Nephron progenitor cell (in vitro differentiated cells): ENCODE measurements around the gene DHRS7.
"Not testable (repeated sequence)": the region's sequence is repeated elsewhere in the genome, so short reads cannot be mapped to it uniquely, and the experiment has no call there.

Experiments used
- DNase-seq: peaks from one replicate; pipeline ENCODE4 v3.0.0; 2021
- H3K27ac Mint-ChIP-seq: 2 replicates; pipeline ENCODE4 v1.8.0; 2021; ENCODE audit warnings: mild to moderate bottlenecking, moderate library complexity, mixed read lengths
- H3K27me3 Mint-ChIP-seq: 2 replicates; pipeline ENCODE4 v1.8.0; 2021; ENCODE audit warnings: mild to moderate bottlenecking, low read depth, mixed read lengths; ENCODE audit not compliant: poor library complexity
- H3K36me3 Mint-ChIP-seq: 2 replicates; pipeline ENCODE4 v1.8.0; 2021; ENCODE audit warnings: low read depth, mixed read lengths
- H3K4me1 Mint-ChIP-seq: 2 replicates; pipeline ENCODE4 v1.8.0; 2021; ENCODE audit warnings: mixed read lengths
- H3K4me3 Mint-ChIP-seq: 2 replicates; pipeline ENCODE4 v1.8.0; 2021; ENCODE audit warnings: mild to moderate bottlenecking, moderate library complexity, mixed read lengths
- H3K9me3 Mint-ChIP-seq: 2 replicates; pipeline ENCODE4 v1.8.0; 2021; ENCODE audit warnings: mild to moderate bottlenecking, moderate library complexity, mixed read lengths
- TF ChIP-seq, protein P1 (sequence below): fragments of 200-600 bp; sonication (generic); IDR thresholded peaks from 2 replicates; pipeline ENCODE4 v1.5.0; 2021; ENCODE audit warnings: antibody characterized with exemption

The DHRS7 gene

DNA sequence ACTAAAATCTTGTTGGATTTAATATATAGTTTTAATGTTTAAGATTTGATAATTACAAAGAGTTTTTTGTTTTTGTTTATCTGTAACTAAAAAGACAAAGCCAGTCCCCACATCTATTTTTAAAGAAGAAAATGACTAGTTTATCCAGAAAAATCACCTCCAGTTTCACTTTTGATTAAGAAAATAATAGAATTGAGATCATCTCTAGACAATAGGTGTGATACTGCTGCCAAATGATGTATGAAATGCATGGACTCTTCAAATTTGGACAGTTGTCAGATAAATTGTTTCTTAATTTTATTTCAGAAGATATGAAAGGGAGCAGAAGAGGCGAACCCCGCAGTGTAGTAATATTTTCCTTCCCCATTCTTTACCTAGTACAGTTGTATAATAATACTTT, 53.5 kb downstream of the DHRS7 start:
- Mint-ChIP-seq H3K9me3 (peaks cover 8% of the 10 kb centered on the region), H3K4me3 (no peak overlapping the region), H3K4me1 (no peaks in the 10 kb centered on the region), H3K27ac (no peak overlapping the region), H3K27me3 (no peaks in the 10 kb centered on the region), H3K36me3 (peaks cover 67% of the 10 kb centered on the region)
- DNase-seq = no peak
- TF ChIP-seq, protein P1, sequence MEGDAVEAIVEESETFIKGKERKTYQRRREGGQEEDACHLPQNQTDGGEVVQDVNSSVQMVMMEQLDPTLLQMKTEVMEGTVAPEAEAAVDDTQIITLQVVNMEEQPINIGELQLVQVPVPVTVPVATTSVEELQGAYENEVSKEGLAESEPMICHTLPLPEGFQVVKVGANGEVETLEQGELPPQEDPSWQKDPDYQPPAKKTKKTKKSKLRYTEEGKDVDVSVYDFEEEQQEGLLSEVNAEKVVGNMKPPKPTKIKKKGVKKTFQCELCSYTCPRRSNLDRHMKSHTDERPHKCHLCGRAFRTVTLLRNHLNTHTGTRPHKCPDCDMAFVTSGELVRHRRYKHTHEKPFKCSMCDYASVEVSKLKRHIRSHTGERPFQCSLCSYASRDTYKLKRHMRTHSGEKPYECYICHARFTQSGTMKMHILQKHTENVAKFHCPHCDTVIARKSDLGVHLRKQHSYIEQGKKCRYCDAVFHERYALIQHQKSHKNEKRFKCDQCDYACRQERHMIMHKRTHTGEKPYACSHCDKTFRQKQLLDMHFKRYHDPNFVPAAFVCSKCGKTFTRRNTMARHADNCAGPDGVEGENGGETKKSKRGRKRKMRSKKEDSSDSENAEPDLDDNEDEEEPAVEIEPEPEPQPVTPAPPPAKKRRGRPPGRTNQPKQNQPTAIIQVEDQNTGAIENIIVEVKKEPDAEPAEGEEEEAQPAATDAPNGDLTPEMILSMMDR = no peak

DNA sequence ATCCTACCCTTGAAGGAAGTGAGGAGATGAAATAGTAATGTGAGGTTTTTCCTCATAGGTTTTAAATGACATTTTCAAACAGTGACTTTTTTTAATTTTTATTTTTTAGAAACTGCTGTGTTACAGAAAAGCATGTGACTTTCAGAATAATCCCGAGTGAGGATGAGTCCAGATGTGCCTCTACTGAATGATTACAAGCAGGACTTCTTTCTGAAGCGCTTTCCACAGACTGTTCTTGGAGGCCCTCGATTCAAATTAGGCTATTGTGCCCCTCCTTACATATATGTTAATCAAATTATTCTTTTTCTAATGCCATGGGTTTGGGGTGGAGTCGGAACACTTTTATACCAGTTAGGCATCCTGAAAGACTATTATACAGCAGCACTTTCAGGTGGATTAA, 57.7 kb downstream of the DHRS7 start:
- DNase-seq = no peak
- Mint-ChIP-seq H3K36me3 (peaks cover 79% of the 10 kb centered on the region), H3K27ac (no peak overlapping the region), H3K4me3 (no peak overlapping the region), H3K4me1 (no peaks in the 10 kb centered on the region), H3K27me3 (no peaks in the 10 kb centered on the region), H3K9me3 (peaks cover 16% of the 10 kb centered on the region)
- TF ChIP-seq, protein P1 = no peak

DNA sequence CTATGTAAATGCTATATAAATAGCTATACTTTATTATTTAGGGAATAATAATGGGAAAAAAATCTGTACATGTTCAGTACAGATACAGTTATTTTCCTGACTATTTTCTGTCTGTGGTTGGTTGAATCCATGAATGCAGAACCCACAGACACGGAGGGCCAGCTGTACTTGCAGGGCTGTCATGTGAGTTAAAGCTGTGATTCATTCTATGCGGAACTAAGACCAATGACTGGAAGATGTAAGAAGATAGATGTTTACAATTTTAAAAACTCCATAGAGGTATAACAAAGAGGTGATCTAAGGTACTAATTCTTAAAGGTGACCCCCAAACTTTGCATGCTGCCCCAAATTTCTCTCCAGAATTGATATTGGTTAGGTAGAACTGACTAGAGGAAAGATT, 58.9 kb downstream of the DHRS7 start:
- no peak overlapping the region for H3K4me3 Mint-ChIP-seq
- H3K27me3 Mint-ChIP-seq = no peaks in the 10 kb centered on the region
- no peak for DNase-seq
- TF ChIP-seq, protein P1 = no peak
- H3K4me1 Mint-ChIP-seq = no peaks in the 10 kb centered on the region
- peaks cover 82% of the 10 kb centered on the region for H3K36me3 Mint-ChIP-seq
- H3K9me3 Mint-ChIP-seq = peaks cover 22% of the 10 kb centered on the region
- peak overlapping the region; percentile 22 for H3K27ac Mint-ChIP-seq

DNA sequence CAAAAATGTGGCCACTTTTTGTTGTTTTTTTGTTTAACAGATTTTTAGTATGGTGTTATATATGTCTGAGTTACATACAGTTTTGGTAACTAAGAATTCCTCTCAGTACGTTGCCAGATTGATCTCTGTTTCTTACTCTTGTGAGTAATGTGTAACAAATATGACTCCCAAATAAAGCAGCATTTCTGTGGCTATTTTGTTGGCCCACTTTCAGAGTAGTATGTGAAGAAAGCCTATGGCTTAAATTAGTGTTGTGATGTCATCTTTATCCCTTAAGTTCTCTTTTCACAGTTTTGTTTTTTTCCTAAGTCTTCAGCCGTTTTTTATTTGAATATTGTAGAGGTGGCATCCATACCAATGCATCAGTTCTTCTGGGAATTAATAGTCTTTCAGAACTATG, 62.8 kb downstream of the DHRS7 start:
- H3K4me1 Mint-ChIP-seq = no peaks in the 10 kb centered on the region
- TF ChIP-seq, protein P1 = no peak

DNA sequence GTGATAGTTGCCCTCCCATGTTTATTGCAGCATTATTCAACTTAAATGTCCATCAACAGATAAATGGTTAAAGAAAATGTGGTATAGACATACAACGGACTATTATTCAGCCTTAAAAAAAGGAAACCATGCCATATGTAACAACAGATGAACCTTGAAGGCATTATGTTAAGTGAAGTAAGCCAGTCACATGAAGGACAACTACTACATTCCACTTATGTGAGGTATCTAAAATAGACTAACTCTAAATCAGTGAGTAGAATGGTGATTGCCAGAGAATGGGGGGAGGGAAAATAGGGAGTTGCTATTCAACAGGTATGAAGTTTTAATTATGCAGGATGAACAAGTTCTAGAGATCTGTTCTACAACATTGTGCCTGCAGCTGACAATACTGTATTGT, 63.4 kb downstream of the DHRS7 start:
- Mint-ChIP-seq H3K4me3 (no peak overlapping the region), H3K27me3 (no peaks in the 10 kb centered on the region), H3K27ac (no peak overlapping the region), H3K36me3 (peaks cover 86% of the 10 kb centered on the region), H3K9me3 (peaks cover 35% of the 10 kb centered on the region), H3K4me1 (no peaks in the 10 kb centered on the region)
- DNase-seq = no peak
- TF ChIP-seq, protein P1 = no peak

More for the DNA sequence above, 62.8 kb downstream of the DHRS7 start:
- Mint-ChIP-seq H3K27me3 (no peaks in the 10 kb centered on the region), H3K36me3 (peaks cover 84% of the 10 kb centered on the region), H3K27ac (no peak overlapping the region), H3K9me3 (peaks cover 35% of the 10 kb centered on the region), H3K4me3 (no peak overlapping the region)
- no peak for DNase-seq

DNA sequence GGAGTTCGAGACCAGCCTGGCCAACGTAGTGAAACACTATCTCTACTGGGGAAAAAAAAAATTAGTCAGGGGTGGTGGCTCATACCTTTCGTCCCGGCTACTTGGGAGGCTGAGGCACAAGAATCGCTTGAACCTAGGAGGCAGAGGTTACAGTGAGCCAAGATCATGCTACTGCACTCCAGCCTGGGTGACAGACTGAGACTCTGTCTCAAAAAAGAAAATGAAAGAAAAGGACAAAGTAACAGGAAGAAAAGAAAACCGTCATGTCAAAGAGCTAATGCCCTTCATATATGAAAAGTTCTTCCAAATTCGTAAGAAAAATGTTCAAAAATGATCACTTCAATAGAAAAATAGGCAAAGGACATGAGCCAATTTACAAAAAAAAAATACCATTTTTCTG, 65.3 kb downstream of the DHRS7 start:
- not testable (repeated sequence) for H3K27ac Mint-ChIP-seq, H3K4me3 Mint-ChIP-seq, DNase-seq, H3K27me3 Mint-ChIP-seq
- Mint-ChIP-seq H3K4me1 (peaks cover 11% of the 10 kb centered on the region), H3K9me3 (peaks cover 35% of the 10 kb centered on the region), H3K36me3 (peaks cover 79% of the 10 kb centered on the region)
